ENCODE results near the gene ANKHD1. TPM values are rescaled to one million over a fixed set of nuclear protein-coding genes. Genes with fewer than 3 reads are reported as not detected.
A peak's percentile ranks its signal among the peaks of the same experiment; 100 is the strongest.

ANKHD1 gene
- total RNA-seq, 4 donors from 2014 or later = 113 to 212 (median 164) TPM

GRCh38 chr5:140367256-140368013 is 34.2 kb upstream of the ANKHD1 start:
- no peaks in the 10 kb centered on the region for H3K9me3 ChIP-seq
- no peak overlapping the region for H3K4me3 ChIP-seq
- no peaks in the 10 kb centered on the region for H3K36me3 ChIP-seq
- H3K27me3 ChIP-seq = no peaks in the 10 kb centered on the region
- 93 to 100% methylated on average over 1 to 8 of the region's 8 CpGs for WGBS, 2 donors (ENCODE audit: low coverage in 1 of 2)
- intact Hi-C loops (cut with DNase I; ENCODE audit: low total_unique reads) (no loop called here), in situ Hi-C loops (cut with MboI; ENCODE audit: low pct_ligation_motif_present in 1 of 4, low pct_unique_long_range_greater_than_20kb in 1 of 4, low sequenced_read_pairs in 3 of 4) (loop anchor here in 1 of 4 donors (5.0 kb wide), 1 partner anchor 345 kb away; no protein-coding TSS in a partner anchor)
- TF ChIP-seq, protein P1, sequence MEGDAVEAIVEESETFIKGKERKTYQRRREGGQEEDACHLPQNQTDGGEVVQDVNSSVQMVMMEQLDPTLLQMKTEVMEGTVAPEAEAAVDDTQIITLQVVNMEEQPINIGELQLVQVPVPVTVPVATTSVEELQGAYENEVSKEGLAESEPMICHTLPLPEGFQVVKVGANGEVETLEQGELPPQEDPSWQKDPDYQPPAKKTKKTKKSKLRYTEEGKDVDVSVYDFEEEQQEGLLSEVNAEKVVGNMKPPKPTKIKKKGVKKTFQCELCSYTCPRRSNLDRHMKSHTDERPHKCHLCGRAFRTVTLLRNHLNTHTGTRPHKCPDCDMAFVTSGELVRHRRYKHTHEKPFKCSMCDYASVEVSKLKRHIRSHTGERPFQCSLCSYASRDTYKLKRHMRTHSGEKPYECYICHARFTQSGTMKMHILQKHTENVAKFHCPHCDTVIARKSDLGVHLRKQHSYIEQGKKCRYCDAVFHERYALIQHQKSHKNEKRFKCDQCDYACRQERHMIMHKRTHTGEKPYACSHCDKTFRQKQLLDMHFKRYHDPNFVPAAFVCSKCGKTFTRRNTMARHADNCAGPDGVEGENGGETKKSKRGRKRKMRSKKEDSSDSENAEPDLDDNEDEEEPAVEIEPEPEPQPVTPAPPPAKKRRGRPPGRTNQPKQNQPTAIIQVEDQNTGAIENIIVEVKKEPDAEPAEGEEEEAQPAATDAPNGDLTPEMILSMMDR (IDR thresholded peaks at IDR 0.05) = peak in 1 of 5 experiments; percentile 25
- no peak for TF ChIP-seq POLR2AphosphoS5 (IDR thresholded peaks at IDR 0.05)
- TF ChIP-seq EP300 (IDR thresholded peaks at IDR 0.05; ENCODE audit: low read depth) = no peak
- no peak for DNase-seq
- peaks cover 0 to 16% (median 7%) of the 10 kb centered on the region in 4 donors for H3K4me1 ChIP-seq
- H3K27ac ChIP-seq = no peak overlapping the region

GRCh38 chr5:140371356-140372151 is 30.1 kb upstream of the ANKHD1 start:
- no peak for DNase-seq
- WGBS, 2 donors (ENCODE audit: low coverage in 1 of 2) = 93% methylated on average over 3 of the region's 3 CpGs; no CpG with 5 or more reads in 1 of the 2 donors
- Histone ChIP-seq H3K27me3 (no peaks in the 10 kb centered on the region), H3K27ac (peak overlapping the region in 3 of 4 donors; percentile 17 to 41 (median 41)), H3K4me1 (peaks cover 0 to 15% (median 5%) of the 10 kb centered on the region in 4 donors), H3K4me3 (no peak overlapping the region), H3K9me3 (no peaks in the 10 kb centered on the region), H3K36me3 (no peaks in the 10 kb centered on the region)
- TF ChIP-seq EP300 (IDR thresholded peaks at IDR 0.05; ENCODE audit: low read depth) (no peak), POLR2AphosphoS5 (IDR thresholded peaks at IDR 0.05) (peak in 1 of 3 donors; percentile 25), POLR2A (IDR thresholded peaks at IDR 0.05) (no peak)
- TF ChIP-seq, protein P1 (IDR thresholded peaks at IDR 0.05) = no peak
- in situ Hi-C loops (cut with MboI; ENCODE audit: low pct_ligation_motif_present in 1 of 4, low pct_unique_long_range_greater_than_20kb in 1 of 4, low sequenced_read_pairs in 3 of 4) = no loop called here
- intact Hi-C loops (cut with DNase I; ENCODE audit: low total_unique reads) = no loop called here

DNA sequence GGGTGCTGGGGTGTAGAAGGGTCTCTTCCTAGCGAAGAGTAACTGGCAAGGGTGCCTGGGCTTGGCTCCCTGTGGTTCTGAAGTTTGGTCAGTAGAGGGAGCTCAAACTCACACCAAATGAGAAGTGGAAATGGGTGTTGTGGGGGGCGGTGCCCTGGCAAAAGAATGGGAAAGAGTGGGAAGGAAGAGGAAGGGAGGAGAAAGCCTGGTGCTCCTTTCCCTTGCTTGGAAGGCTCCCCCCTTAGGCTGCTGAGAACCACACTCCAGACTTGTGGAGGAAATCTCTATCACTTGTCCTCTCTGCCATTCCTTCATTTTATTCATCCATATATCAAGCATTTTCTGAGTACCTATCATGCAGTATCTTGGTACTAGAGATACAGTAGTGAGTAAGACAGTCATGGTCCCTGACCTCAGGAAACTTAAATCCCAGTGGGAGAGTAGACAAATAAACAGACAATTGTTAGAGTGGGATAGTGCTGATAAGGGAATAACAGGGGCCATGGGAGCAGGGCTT is 28.6 kb upstream of the ANKHD1 start:
- no peaks in the 10 kb centered on the region for H3K27me3 ChIP-seq
- H3K36me3 ChIP-seq = no peaks in the 10 kb centered on the region
- H3K27ac ChIP-seq = peak overlapping the region in 1 of 4 donors; percentile 41
- TF ChIP-seq, protein P1 (IDR thresholded peaks at IDR 0.05) = peak; percentile 79 to 87 (median 82)
- TF ChIP-seq POLR2AphosphoS5 (IDR thresholded peaks at IDR 0.05) (no peak), POLR2A (IDR thresholded peaks at IDR 0.05) (no peak), EP300 (IDR thresholded peaks at IDR 0.05; ENCODE audit: low read depth) (no peak)
- no peak overlapping the region for H3K4me3 ChIP-seq
- peak; percentile 79 for DNase-seq
- WGBS, 2 donors (ENCODE audit: low coverage in 1 of 2) = 4% methylated on average over 2 of the region's 2 CpGs; no CpG with 5 or more reads in 1 of the 2 donors
- in situ Hi-C loops (cut with MboI; ENCODE audit: low pct_ligation_motif_present in 1 of 4, low pct_unique_long_range_greater_than_20kb in 1 of 4, low sequenced_read_pairs in 3 of 4) = no loop called here
- intact Hi-C loops (cut with DNase I; ENCODE audit: low total_unique reads) = no loop called here
- peaks cover 0 to 13% (median 5%) of the 10 kb centered on the region in 4 donors for H3K4me1 ChIP-seq
- no peaks in the 10 kb centered on the region for H3K9me3 ChIP-seq

DNA sequence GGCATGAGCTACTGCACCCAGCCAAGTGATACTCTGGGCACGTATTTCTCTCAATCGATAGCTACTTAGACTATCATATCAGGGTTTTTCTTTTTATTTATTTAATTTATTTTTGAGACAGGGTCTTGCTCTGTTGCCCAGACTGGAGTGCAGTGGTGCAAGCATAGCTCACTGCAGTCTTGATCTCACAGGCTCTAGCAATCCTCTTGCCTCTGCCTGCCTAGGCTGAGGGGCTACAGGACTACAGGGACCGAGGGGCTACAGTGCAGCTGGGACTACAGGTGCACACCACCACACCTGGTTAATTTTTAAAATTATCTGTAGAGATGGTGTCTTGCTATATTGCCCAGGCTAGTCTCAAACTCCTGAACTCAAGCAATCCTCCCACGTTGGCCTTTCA is 20.3 kb upstream of the ANKHD1 start:
- Histone ChIP-seq H3K36me3 (no peaks in the 10 kb centered on the region), H3K27me3 (no peaks in the 10 kb centered on the region), H3K4me1 (no peaks in the 10 kb centered on the region), H3K27ac (no peak overlapping the region), H3K9me3 (no peaks in the 10 kb centered on the region), H3K4me3 (no peak overlapping the region)
- no peak for TF ChIP-seq POLR2AphosphoS5 (IDR thresholded peaks at IDR 0.05)
- TF ChIP-seq EP300 (IDR thresholded peaks at IDR 0.05; ENCODE audit: low read depth) = no peak
- no peak for TF ChIP-seq POLR2A (IDR thresholded peaks at IDR 0.05)
- TF ChIP-seq, protein P1 (IDR thresholded peaks at IDR 0.05) = no peak
- intact Hi-C loops (cut with DNase I; ENCODE audit: low total_unique reads) (no loop called here), in situ Hi-C loops (cut with MboI; ENCODE audit: low pct_ligation_motif_present in 1 of 4, low pct_unique_long_range_greater_than_20kb in 1 of 4, low sequenced_read_pairs in 3 of 4) (loop anchor here in 2 of 4 donors (10.0 to 25.0 kb wide), 2 partner anchors 281 to 343 kb away; partner anchors contain the start of genes DND1 (in 1 of the 2) and WDR55 (in 1 of the 2))
- WGBS, 2 donors (ENCODE audit: low coverage in 1 of 2) = 82 to 88% methylated on average over 2 to 4 of the region's 4 CpGs
- DNase-seq = no peak

Data from transverse colon (tissue), 4 donors.